ENCODE results near the gene GNB4.

DNA sequence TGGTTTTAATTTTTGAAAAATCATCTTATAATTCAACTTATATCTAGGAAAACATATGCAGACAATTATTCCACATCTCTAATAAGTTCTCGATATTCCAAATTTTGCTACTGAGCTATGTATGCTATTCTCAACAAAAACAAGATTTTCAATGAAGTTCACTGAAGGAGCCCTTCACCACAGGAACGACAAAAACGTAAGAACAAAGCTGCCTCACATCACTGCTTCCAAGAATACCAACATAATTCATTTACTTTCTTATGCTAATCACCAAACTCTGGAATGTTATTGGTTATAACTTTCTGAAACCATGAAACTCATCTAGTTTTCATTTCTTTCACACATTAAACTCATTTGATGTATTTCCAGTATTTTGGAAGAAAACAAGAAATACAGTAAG, 49.7 kb downstream of the GNB4 start:
- TF ChIP-seq POLR2AphosphoS5 (IDR thresholded peaks at IDR 0.05) (no peak), POLR2A (IDR thresholded peaks at IDR 0.05) (no peak)
- TF ChIP-seq, protein P1, sequence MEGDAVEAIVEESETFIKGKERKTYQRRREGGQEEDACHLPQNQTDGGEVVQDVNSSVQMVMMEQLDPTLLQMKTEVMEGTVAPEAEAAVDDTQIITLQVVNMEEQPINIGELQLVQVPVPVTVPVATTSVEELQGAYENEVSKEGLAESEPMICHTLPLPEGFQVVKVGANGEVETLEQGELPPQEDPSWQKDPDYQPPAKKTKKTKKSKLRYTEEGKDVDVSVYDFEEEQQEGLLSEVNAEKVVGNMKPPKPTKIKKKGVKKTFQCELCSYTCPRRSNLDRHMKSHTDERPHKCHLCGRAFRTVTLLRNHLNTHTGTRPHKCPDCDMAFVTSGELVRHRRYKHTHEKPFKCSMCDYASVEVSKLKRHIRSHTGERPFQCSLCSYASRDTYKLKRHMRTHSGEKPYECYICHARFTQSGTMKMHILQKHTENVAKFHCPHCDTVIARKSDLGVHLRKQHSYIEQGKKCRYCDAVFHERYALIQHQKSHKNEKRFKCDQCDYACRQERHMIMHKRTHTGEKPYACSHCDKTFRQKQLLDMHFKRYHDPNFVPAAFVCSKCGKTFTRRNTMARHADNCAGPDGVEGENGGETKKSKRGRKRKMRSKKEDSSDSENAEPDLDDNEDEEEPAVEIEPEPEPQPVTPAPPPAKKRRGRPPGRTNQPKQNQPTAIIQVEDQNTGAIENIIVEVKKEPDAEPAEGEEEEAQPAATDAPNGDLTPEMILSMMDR (IDR thresholded peaks at IDR 0.05) = no peak
